ENCODE measurements around the gene ETV5.

ETV5 gene

DNA sequence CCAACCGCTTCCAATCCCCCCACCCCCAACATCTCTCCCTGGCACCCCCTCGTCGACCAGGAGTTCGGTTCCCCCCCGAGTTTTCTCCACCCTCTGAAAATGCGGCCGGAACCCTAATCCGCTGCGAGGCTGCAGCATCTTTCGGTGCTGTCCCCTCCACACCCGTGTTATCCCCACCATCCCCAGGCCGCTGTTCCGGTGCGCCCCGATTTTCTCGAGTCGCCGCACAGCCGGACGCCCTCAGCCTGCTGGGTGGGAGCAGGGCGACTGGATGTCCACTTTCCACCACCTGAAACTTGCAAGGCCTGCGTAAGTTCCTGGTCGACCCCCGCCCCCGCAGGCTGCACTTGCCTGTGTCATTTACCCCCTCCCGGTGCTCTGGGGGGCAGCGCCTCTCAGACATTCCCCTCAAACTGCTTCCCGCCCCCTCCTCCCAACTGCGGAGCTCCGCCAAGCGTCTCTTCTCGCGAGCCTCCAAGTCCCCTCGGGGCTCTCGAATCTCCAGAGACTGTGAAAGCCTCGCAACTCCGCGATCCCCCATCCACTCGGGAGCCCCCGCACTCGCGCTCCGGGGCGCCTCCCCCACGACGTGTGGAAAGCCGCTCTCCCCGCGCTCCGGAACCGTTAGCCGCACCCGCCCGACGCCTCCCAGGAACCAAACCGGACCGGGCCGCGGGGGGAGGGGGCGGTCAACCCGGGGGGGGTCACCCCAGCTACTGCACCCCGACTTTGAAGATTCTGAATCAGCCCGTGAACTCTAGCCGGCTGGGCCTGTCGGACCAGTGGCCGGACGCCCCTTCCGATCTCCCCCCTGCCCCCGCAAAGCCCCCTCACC, 566 bp downstream of the ETV5 start:
- no CpG with 5 or more reads among the region's 69 CpGs for WGBS (ENCODE audit: insufficient coverage, insufficient read length)
- Histone ChIP-seq H3K27ac (ENCODE audit: low read length) (no peak overlapping the region), H3K9me3 (ENCODE audit: control insufficient read depth, insufficient read depth, low read length) (no peaks in the 10 kb centered on the region), H3K4me3 (ENCODE audit: low read length) (peak overlapping the region; percentile 70), H3K27me3 (ENCODE audit: control insufficient read depth, insufficient read depth, low read length) (peaks cover 39% of the 10 kb centered on the region), H3K4me1 (ENCODE audit: control insufficient read depth, insufficient read depth, low read length) (peaks cover 3% of the 10 kb centered on the region), H3K36me3 (ENCODE audit: control insufficient read depth, insufficient read depth, low read length) (no peaks in the 10 kb centered on the region)
- no peak for DNase-seq (ENCODE audit: low read depth, low spot score)

DNA sequence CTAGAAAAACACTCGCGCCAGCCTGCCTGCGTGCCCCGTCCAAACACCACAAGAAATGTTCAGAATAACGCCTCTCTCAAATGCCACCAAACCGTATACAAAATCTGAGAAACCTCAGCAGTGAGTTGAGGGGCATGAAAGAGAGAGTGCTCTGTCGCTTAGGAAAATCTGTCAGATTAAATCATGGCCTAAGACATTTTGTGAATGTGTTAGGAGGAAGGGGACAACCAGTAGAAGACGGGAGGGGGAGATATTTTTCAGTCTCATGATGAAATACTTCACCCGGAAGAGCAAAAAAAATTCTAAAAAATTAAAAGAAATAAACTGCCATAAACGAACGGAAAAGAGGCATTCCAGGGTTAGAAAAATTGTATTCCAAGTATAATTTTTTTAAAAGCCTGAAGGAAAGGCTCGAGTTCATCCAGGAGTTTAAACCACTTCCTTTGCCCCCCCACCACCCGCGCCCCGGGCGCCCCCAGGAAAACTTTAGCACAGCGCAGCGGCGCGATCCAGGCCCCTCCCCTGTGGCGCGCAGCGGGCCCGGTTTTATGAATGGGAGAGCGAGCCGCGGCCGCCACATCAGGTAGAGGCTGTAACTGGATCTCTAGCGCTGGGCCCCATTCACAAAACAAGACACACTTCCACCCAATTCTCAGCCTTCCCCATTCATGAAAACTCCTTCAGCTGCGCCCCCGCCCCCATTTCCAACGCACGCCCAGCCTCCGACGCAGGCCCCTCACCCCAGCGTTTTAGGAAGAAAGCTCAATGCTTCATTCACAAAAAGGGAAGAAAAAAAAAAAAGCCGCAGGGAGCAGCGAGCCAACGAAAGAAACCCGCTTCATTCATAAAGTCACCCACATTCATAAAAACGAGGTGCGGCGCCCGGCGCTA, 1.4 kb downstream of the ETV5 start:
- Histone ChIP-seq H3K4me1 (ENCODE audit: control insufficient read depth, insufficient read depth, low read length) (peaks cover 3% of the 10 kb centered on the region), H3K9me3 (ENCODE audit: control insufficient read depth, insufficient read depth, low read length) (no peaks in the 10 kb centered on the region), H3K36me3 (ENCODE audit: control insufficient read depth, insufficient read depth, low read length) (no peaks in the 10 kb centered on the region), H3K4me3 (ENCODE audit: low read length) (peak overlapping the region; percentile 70; the same call in 1 of the 2 replicates), H3K27me3 (ENCODE audit: control insufficient read depth, insufficient read depth, low read length) (peaks cover 35% of the 10 kb centered on the region), H3K27ac (ENCODE audit: low read length) (no peak overlapping the region)
- WGBS (ENCODE audit: insufficient coverage, insufficient read length), result no CpG with 5 or more reads among the region's 45 CpGs
- no peak for DNase-seq (ENCODE audit: low read depth, low spot score)

DNA sequence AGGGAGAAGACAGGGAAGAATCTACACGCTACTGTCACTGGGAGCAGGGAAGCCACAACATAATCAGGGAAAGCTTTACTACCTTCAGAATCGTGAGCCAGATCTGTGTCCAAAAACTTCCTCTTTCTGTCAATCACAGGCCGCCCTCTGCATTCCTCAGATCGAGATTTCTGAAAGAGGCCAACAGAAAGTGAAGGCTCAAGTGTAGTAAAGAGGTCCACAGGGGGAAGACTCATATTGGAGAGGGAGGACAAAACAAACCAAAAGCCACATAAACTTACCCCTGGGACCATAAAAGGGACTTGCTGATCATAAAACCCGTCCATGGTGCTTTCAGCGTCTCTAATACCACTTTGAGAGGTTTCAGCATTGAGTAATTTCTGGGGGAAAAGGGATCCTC, 3.3 kb downstream of the ETV5 start:
- WGBS (ENCODE audit: insufficient coverage, insufficient read length), result no CpG with 5 or more reads among the region's 6 CpGs
- Histone ChIP-seq H3K4me3 (ENCODE audit: low read length) (no peak overlapping the region), H3K27ac (ENCODE audit: low read length) (no peak overlapping the region), H3K9me3 (ENCODE audit: control insufficient read depth, insufficient read depth, low read length) (no peaks in the 10 kb centered on the region), H3K4me1 (ENCODE audit: control insufficient read depth, insufficient read depth, low read length) (peaks cover 3% of the 10 kb centered on the region), H3K27me3 (ENCODE audit: control insufficient read depth, insufficient read depth, low read length) (peaks cover 17% of the 10 kb centered on the region), H3K36me3 (ENCODE audit: control insufficient read depth, insufficient read depth, low read length) (no peaks in the 10 kb centered on the region)
- no peak for DNase-seq (ENCODE audit: low read depth, low spot score)

GRCh38 chr3:186102687-186103086, 6.2 kb downstream of the ETV5 start:
- Histone ChIP-seq H3K27me3 (ENCODE audit: control insufficient read depth, insufficient read depth, low read length) (peaks cover 5% of the 10 kb centered on the region; the same call in 1 of the 2 replicates), H3K36me3 (ENCODE audit: control insufficient read depth, insufficient read depth, low read length) (no peaks in the 10 kb centered on the region), H3K4me3 (ENCODE audit: low read length) (no peak overlapping the region), H3K4me1 (ENCODE audit: control insufficient read depth, insufficient read depth, low read length) (peaks cover 3% of the 10 kb centered on the region), H3K9me3 (ENCODE audit: control insufficient read depth, insufficient read depth, low read length) (no peaks in the 10 kb centered on the region), H3K27ac (ENCODE audit: low read length) (no peak overlapping the region)
- no CpG with 5 or more reads among the region's 4 CpGs for WGBS (ENCODE audit: insufficient coverage, insufficient read length)
- DNase-seq (ENCODE audit: low read depth, low spot score), result no peak

- DNase-seq (ENCODE audit: low read depth, low spot score), result no peak
- H3K4me3 ChIP-seq (ENCODE audit: low read length), result no peak overlapping the region
- no peak overlapping the region for H3K27ac ChIP-seq (ENCODE audit: low read length)
- 0 out of 2 replicates have a peak, but pooled peaks cover 1% of the 10 kb centered on the region for H3K4me1 ChIP-seq (ENCODE audit: control insufficient read depth, insufficient read depth, low read length)
- H3K9me3 ChIP-seq (ENCODE audit: control insufficient read depth, insufficient read depth, low read length), result no peaks in the 10 kb centered on the region
- no peaks in the 10 kb centered on the region for H3K36me3 ChIP-seq (ENCODE audit: control insufficient read depth, insufficient read depth, low read length)
- no CpG with 5 or more reads among the region's 3 CpGs for WGBS (ENCODE audit: insufficient coverage, insufficient read length)
- H3K27me3 ChIP-seq (ENCODE audit: control insufficient read depth, insufficient read depth, low read length), result no peaks in the 10 kb centered on the region; the same call in 1 of the 2 replicates
These were observed 8.5 kb downstream of the ETV5 start for GRCh38 chr3:186100398-186100797.

DNA sequence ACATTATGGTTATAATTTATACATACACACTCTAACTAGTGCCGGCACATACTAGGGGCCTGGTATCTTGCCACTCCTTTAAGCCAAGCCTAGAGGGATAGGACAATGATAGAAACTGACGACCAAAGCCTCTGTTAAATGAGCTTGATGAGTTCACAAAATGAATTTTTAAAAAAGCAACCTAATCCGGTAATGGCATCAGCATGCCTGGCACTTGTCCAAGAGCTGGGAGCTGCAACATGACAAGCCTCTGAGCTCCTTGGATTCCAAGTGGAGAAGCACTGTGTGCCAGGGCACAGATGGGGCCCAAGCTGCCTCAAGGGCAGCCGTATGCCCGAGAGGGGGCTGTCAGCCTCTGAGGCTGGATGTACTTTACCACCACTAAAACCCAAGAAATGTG, 9.7 kb downstream of the ETV5 start:
- H3K36me3 ChIP-seq (ENCODE audit: control insufficient read depth, insufficient read depth, low read length), result no peaks in the 10 kb centered on the region
- no peak overlapping the region for H3K4me3 ChIP-seq (ENCODE audit: low read length)
- H3K4me1 ChIP-seq (ENCODE audit: control insufficient read depth, insufficient read depth, low read length), result 0 out of 2 replicates have a peak, but pooled peaks cover 1% of the 10 kb centered on the region

GRCh38 chr3:186098740-186099139, 10.1 kb downstream of the ETV5 start:
- no CpG with 5 or more reads among the region's 3 CpGs for WGBS (ENCODE audit: insufficient coverage, insufficient read length)
- no peak overlapping the region for H3K4me3 ChIP-seq (ENCODE audit: low read length)
- H3K4me1 ChIP-seq (ENCODE audit: control insufficient read depth, insufficient read depth, low read length), result no peaks in the 10 kb centered on the region; the same call in 1 of the 2 replicates
- no peak overlapping the region for H3K27ac ChIP-seq (ENCODE audit: low read length)
- no peaks in the 10 kb centered on the region for H3K27me3 ChIP-seq (ENCODE audit: control insufficient read depth, insufficient read depth, low read length)
- H3K36me3 ChIP-seq (ENCODE audit: control insufficient read depth, insufficient read depth, low read length), result no peaks in the 10 kb centered on the region
- H3K9me3 ChIP-seq (ENCODE audit: control insufficient read depth, insufficient read depth, low read length), result no peaks in the 10 kb centered on the region
- no peak for DNase-seq (ENCODE audit: low read depth, low spot score)

More for the DNA sequence above, 9.7 kb downstream of the ETV5 start:
- Histone ChIP-seq H3K27me3 (ENCODE audit: control insufficient read depth, insufficient read depth, low read length) (no peaks in the 10 kb centered on the region), H3K27ac (ENCODE audit: low read length) (no peak overlapping the region), H3K9me3 (ENCODE audit: control insufficient read depth, insufficient read depth, low read length) (no peaks in the 10 kb centered on the region)
- WGBS (ENCODE audit: insufficient coverage, insufficient read length), result no CpG with 5 or more reads among the region's 5 CpGs
- no peak for DNase-seq (ENCODE audit: low read depth, low spot score)

DNA sequence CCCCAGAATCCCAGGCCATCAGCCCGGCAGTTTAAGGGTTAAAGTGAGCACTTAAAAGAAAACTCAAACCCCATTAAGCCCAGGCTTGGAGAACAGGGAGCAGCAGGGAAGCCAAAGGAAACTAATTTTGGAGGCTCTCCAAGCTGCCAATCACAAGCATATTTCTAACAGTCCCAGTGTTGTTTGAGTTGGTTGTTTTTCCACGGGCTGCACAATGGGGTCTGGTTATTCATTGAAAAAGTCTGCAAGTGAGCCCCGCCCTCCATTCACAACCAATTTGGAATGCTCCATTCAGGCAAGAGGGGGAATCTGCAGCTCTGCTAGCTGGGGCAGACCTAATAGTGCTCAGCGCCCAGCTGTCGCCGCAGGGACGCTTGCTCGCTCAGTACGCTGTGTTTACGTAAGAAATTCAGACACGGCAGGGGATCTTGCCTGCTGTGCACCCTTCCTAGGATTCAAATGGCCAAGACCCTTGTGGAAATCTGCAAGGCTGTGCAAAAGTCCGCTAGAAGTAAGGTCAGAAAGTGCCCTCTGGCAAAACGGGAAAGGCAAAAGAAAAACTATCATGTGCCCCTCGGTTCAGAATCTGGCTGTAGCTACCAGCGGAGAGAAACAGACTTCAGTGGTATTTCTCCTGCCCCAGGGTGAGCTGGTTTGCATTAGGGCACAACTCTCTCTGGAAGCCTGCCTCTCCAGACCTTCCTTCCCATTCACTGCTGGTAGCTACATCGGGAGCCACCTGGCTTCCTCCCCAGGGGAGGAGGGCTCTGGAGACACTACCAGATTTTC, 11.0 kb downstream of the ETV5 start:
- WGBS (ENCODE audit: insufficient coverage, insufficient read length), result no CpG with 5 or more reads among the region's 16 CpGs
- H3K36me3 ChIP-seq (ENCODE audit: control insufficient read depth, insufficient read depth, low read length), result no peaks in the 10 kb centered on the region
- DNase-seq (ENCODE audit: low read depth, low spot score), result no peak
- no peak overlapping the region for H3K27ac ChIP-seq (ENCODE audit: low read length)
- H3K9me3 ChIP-seq (ENCODE audit: control insufficient read depth, insufficient read depth, low read length), result no peaks in the 10 kb centered on the region
- peak overlapping the region; percentile 31; the same call in 1 of the 2 replicates for H3K4me3 ChIP-seq (ENCODE audit: low read length)
- H3K27me3 ChIP-seq (ENCODE audit: control insufficient read depth, insufficient read depth, low read length), result no peaks in the 10 kb centered on the region
- no peaks in the 10 kb centered on the region; the same call in 1 of the 2 replicates for H3K4me1 ChIP-seq (ENCODE audit: control insufficient read depth, insufficient read depth, low read length)

DNA sequence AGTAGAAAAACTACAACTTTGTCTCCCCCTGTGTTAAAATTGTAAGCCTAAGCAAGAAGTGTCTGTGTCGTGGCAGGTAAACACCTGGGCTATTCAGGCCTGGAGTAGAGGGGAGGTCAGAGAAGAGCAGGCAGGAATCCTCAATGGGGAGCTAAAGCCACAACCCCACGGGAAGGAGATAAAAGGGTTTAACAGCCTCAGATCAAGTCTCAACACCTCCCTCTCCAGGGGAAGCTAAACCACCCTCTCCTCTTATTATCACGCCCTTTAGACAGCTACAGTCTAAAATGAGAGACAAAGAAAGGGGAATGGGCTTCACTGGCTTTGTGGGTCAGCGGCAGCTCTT, 11.6 kb downstream of the ETV5 start:
- DNase-seq (ENCODE audit: low read depth, low spot score), result no peak
- Histone ChIP-seq H3K4me1 (ENCODE audit: control insufficient read depth, insufficient read depth, low read length) (no peaks in the 10 kb centered on the region; the same call in 1 of the 2 replicates), H3K4me3 (ENCODE audit: low read length) (no peak overlapping the region), H3K27ac (ENCODE audit: low read length) (no peak overlapping the region), H3K27me3 (ENCODE audit: control insufficient read depth, insufficient read depth, low read length) (no peaks in the 10 kb centered on the region), H3K9me3 (ENCODE audit: control insufficient read depth, insufficient read depth, low read length) (no peaks in the 10 kb centered on the region), H3K36me3 (ENCODE audit: control insufficient read depth, insufficient read depth, low read length) (no peaks in the 10 kb centered on the region)
- WGBS (ENCODE audit: insufficient coverage, insufficient read length), result no CpG with 5 or more reads among the region's 4 CpGs

GRCh38 chr3:186096290-186096689, 12.6 kb downstream of the ETV5 start:
- no peaks in the 10 kb centered on the region for H3K27me3 ChIP-seq (ENCODE audit: control insufficient read depth, insufficient read depth, low read length)
- H3K4me3 ChIP-seq (ENCODE audit: low read length), result no peak overlapping the region
- H3K27ac ChIP-seq (ENCODE audit: low read length), result no peak overlapping the region
- no peak for DNase-seq (ENCODE audit: low read depth, low spot score)
- H3K4me1 ChIP-seq (ENCODE audit: control insufficient read depth, insufficient read depth, low read length), result no peaks in the 10 kb centered on the region; the same call in 1 of the 2 replicates
- WGBS (ENCODE audit: insufficient coverage, insufficient read length), result no CpG with 5 or more reads among the region's 2 CpGs
- no peaks in the 10 kb centered on the region for H3K36me3 ChIP-seq (ENCODE audit: control insufficient read depth, insufficient read depth, low read length)
- H3K9me3 ChIP-seq (ENCODE audit: control insufficient read depth, insufficient read depth, low read length), result no peaks in the 10 kb centered on the region
